HepG2 (cell line): ENCODE measurements around the gene GFOD1. TPM values are rescaled to one million over a fixed set of nuclear protein-coding genes. Genes with fewer than 3 reads are reported as not detected.

Source experiments
- CEBPG ChIP-seq: IDR thresholded peaks from 2 replicates; pipeline ENCODE4 v1.6.1; 2016
- E2F5 ChIP-seq: sonication (generic); formaldehyde crosslinking; conservative IDR thresholded peaks from 2 replicates; pipeline ENCODE4 v1.4.0; 2020; ENCODE audit warnings: missing genetic modification reagents
- ELF1 ChIP-seq: sonication (generic); formaldehyde crosslinking; IDR thresholded peaks from 2 replicates; pipeline ENCODE4 v1.4.0; 2020; ENCODE audit warnings: missing genetic modification reagents
- GZF1 ChIP-seq: sonication (generic); formaldehyde crosslinking; IDR thresholded peaks from 2 replicates; pipeline ENCODE4 v1.5.1; 2020; ENCODE audit warnings: mild to moderate bottlenecking, missing genetic modification reagents
- IKZF1 ChIP-seq: fragments of 450-650 bp; IDR thresholded peaks from 2 replicates; pipeline ENCODE4 v1.7.1; 2016
- JDP2 ChIP-seq: sonication (generic); formaldehyde crosslinking; IDR thresholded peaks from 2 replicates; pipeline ENCODE4 v1.8.1; 2022; ENCODE audit warnings: missing genetic modification reagents, borderline replicate concordance
- KDM1A ChIP-seq: IDR thresholded peaks from 2 replicates; pipeline ENCODE4 v1.6.1; 2016; ENCODE audit warnings: missing compliant biosample characterization
- MAFK ChIP-seq, 2 experiments: IDR thresholded peaks in 1 of 2; conservative IDR thresholded peaks in 1 of 2; 2 replicates each; pipeline ENCODE4 v1.6.1; 2011; ENCODE audit warnings: improper control_type of control experiment in 2 of 2, low read length in 2 of 2
- MAZ ChIP-seq, 2 experiments: sonication (generic) in 1 of 2; formaldehyde crosslinking in 1 of 2; IDR thresholded peaks; 2 replicates each; pipeline versions ENCODE4 v1.5.0 to v1.6.1; 2012 to 2020; ENCODE audit warnings: low read depth in 2 of 2, mild to moderate bottlenecking in 2 of 2, borderline replicate concordance in 1 of 2, improper control_type of control experiment in 1 of 2, low read length in 1 of 2, missing genetic modification reagents in 1 of 2, moderate library complexity in 1 of 2
- NAIF1 ChIP-seq: sonication (generic); formaldehyde crosslinking; IDR thresholded peaks from 2 replicates; pipeline ENCODE4 v1.5.0; 2020; ENCODE audit warnings: mild to moderate bottlenecking, missing genetic modification reagents, borderline replicate concordance
- NFIC ChIP-seq: IDR thresholded peaks from 2 replicates; pipeline ENCODE4 v1.6.1; 2012; ENCODE audit warnings: mild to moderate bottlenecking, low read length, inconsistent platforms
- PHF5A ChIP-seq: IDR thresholded peaks from one replicate; pipeline ENCODE4 v1.6.1; 2018; ENCODE audit warnings: low read depth, missing genetic modification reagents; ENCODE audit not compliant: unreplicated experiment
- PRPF4 ChIP-seq: fragments of 200-400 bp; formaldehyde crosslinking; IDR thresholded peaks from 2 replicates; pipeline ENCODE4 v1.6.1; 2016; ENCODE audit warnings: low read length, low read depth; ENCODE audit not compliant: poor library complexity, severe bottlenecking
- SRSF1 ChIP-seq: fragments of 200-400 bp; formaldehyde crosslinking; optimal IDR thresholded peaks from 2 replicates; pipeline ENCODE3; 2017; ENCODE audit warnings: mild to moderate bottlenecking, low read depth, low read length, moderate library complexity
- TP53 ChIP-seq: sonication (generic); formaldehyde crosslinking; conservative IDR thresholded peaks from 2 replicates; pipeline ENCODE4 v1.4.0; 2020; ENCODE audit warnings: missing genetic modification reagents
- ZFP36L2 ChIP-seq: sonication (generic); formaldehyde crosslinking; IDR thresholded peaks from 2 replicates; pipeline ENCODE4 v1.4.0; 2020; ENCODE audit warnings: missing genetic modification reagents
- ZKSCAN8 ChIP-seq: IDR thresholded peaks from 2 replicates; pipeline ENCODE4 v1.6.1; 2016; ENCODE audit warnings: borderline replicate concordance, missing genetic modification reagents, missing compliant biosample characterization
- ZMYM2 ChIP-seq: sonication (generic); formaldehyde crosslinking; IDR thresholded peaks from 2 replicates; pipeline ENCODE4 v1.8.0; 2022; ENCODE audit warnings: mild to moderate bottlenecking, missing genetic modification reagents
- ZNF224 ChIP-seq: sonication (generic); formaldehyde crosslinking; IDR thresholded peaks from 2 replicates; pipeline ENCODE4 v1.5.0; 2020; ENCODE audit warnings: mild to moderate bottlenecking, missing genetic modification reagents
- ZNF317 ChIP-seq: sonication (generic); formaldehyde crosslinking; IDR thresholded peaks from 2 replicates; pipeline ENCODE4 v1.5.0; 2020; ENCODE audit warnings: mild to moderate bottlenecking, missing genetic modification reagents
- ZNF546 ChIP-seq: sonication (generic); formaldehyde crosslinking; conservative IDR thresholded peaks from 2 replicates; pipeline ENCODE4 v1.8.1; 2023; ENCODE audit warnings: mild to moderate bottlenecking, missing genetic modification reagents
- ZNF556 ChIP-seq: sonication (generic); formaldehyde crosslinking; IDR thresholded peaks from 2 replicates; pipeline ENCODE4 v1.4.0; 2020; ENCODE audit warnings: mild to moderate bottlenecking, missing genetic modification reagents, borderline replicate concordance
- ZNF598 ChIP-seq: sonication (generic); formaldehyde crosslinking; IDR thresholded peaks from 2 replicates; pipeline ENCODE4 v1.5.1; 2020; ENCODE audit warnings: mild to moderate bottlenecking, missing genetic modification reagents, borderline replicate concordance
- ZNF780A ChIP-seq: sonication (generic); formaldehyde crosslinking; IDR thresholded peaks from 2 replicates; pipeline ENCODE4 v1.8.0; 2022; ENCODE audit warnings: mild to moderate bottlenecking, missing genetic modification reagents, moderate library complexity
- polyA plus RNA-seq, 8 experiments: library from polyadenylated mRNA; depleted of rRNA in 3 of 8; stranded (reverse) in 7 of 8; unstranded in 1 of 8; fragments of >200 nt; fragmentation: Illumina TruSeq in 4 of 8; extraction: Trizol in 4 of 8; gene quantifications; 2 replicates each; pipeline versions ENCODE4 v1.2.1 to v1.2.3, GENCODE V29; 2011 to 2016; ENCODE audit warnings: low read depth in 4 of 8, missing spikeins in 1 of 8, mixed read lengths in 1 of 8; ENCODE audit not compliant: insufficient read depth in 1 of 8
- total RNA-seq, 5 experiments: library from RNA; depleted of rRNA; stranded (reverse); fragments of >200 nt; fragmentation: Illumina TruSeq; extraction: Trizol; gene quantifications; 2 replicates each; pipeline ENCODE4 v1.2.3, GENCODE V29; 2016; ENCODE audit warnings: low read depth in 1 of 5
- TF ChIP-seq, protein P1 (sequence below): sonication (generic); formaldehyde crosslinking; IDR thresholded peaks from 2 replicates; pipeline ENCODE4 v1.4.0; 2020; ENCODE audit warnings: mild to moderate bottlenecking, missing genetic modification reagents

Gene GFOD1
- total and polyA plus RNA-seq, 2 of the 13 experiments (the other 11 are each of a cell fraction or from before 2014, with no cell fraction given) = 1.9 to 6.4 TPM

- TF ChIP-seq E2F5 (CRISPR knock-in tag) (peak; percentile 25; the same call in 1 of the 2 replicates), CEBPG (CRISPR knock-in tag) (peak; percentile 4; the same call in 1 of the 2 replicates), SRSF1 (no peak), JDP2 (no peak; the same call in 1 of the 2 replicates), TP53 (CRISPR knock-in tag) (no peak), ZNF598 (peak; percentile 77), IKZF1 (no peak), ZNF224 (CRISPR knock-in tag) (no peak), ZNF317 (CRISPR knock-in tag) (peak; percentile 61; the same call in 1 of the 2 replicates), ZKSCAN8 (CRISPR knock-in tag) (no peak), ELF1 (CRISPR knock-in tag) (peak; percentile 69; the same call in 1 of the 2 replicates), ZFP36L2 (CRISPR knock-in tag) (no peak), MAZ (IDR thresholded peaks at IDR 0.05; ENCODE audit: borderline replicate concordance, low read depth, low read length) (no peak), MAZ (CRISPR knock-in tag; IDR thresholded peaks at IDR 0.05; ENCODE audit: low read depth) (peak; percentile 61; the same call in 1 of the 2 replicates), NFIC (no peak), ZNF546 (CRISPR knock-in tag) (peak; percentile 92), KDM1A (CRISPR knock-in tag) (0 out of 2 replicates have a peak, but pooled peaks have one; percentile 31), NAIF1 (CRISPR knock-in tag) (no peak), MAFK (conservative IDR thresholded peaks at IDR 0.05 in 1 of 2, IDR thresholded peaks at IDR 0.05 in 1 of 2; ENCODE audit: low read length in 2 of 2) (no peak), PRPF4 (no peak), ZNF780A (CRISPR knock-in tag) (no peak; the same call in 1 of the 2 replicates), ZNF556 (no peak; the same call in 1 of the 2 replicates), PHF5A (peak; percentile 37), GZF1 (0 out of 2 replicates have a peak, but pooled peaks have one; percentile 20), ZMYM2 (CRISPR knock-in tag) (no peak; the same call in 1 of the 2 replicates)
- TF ChIP-seq, protein P1, sequence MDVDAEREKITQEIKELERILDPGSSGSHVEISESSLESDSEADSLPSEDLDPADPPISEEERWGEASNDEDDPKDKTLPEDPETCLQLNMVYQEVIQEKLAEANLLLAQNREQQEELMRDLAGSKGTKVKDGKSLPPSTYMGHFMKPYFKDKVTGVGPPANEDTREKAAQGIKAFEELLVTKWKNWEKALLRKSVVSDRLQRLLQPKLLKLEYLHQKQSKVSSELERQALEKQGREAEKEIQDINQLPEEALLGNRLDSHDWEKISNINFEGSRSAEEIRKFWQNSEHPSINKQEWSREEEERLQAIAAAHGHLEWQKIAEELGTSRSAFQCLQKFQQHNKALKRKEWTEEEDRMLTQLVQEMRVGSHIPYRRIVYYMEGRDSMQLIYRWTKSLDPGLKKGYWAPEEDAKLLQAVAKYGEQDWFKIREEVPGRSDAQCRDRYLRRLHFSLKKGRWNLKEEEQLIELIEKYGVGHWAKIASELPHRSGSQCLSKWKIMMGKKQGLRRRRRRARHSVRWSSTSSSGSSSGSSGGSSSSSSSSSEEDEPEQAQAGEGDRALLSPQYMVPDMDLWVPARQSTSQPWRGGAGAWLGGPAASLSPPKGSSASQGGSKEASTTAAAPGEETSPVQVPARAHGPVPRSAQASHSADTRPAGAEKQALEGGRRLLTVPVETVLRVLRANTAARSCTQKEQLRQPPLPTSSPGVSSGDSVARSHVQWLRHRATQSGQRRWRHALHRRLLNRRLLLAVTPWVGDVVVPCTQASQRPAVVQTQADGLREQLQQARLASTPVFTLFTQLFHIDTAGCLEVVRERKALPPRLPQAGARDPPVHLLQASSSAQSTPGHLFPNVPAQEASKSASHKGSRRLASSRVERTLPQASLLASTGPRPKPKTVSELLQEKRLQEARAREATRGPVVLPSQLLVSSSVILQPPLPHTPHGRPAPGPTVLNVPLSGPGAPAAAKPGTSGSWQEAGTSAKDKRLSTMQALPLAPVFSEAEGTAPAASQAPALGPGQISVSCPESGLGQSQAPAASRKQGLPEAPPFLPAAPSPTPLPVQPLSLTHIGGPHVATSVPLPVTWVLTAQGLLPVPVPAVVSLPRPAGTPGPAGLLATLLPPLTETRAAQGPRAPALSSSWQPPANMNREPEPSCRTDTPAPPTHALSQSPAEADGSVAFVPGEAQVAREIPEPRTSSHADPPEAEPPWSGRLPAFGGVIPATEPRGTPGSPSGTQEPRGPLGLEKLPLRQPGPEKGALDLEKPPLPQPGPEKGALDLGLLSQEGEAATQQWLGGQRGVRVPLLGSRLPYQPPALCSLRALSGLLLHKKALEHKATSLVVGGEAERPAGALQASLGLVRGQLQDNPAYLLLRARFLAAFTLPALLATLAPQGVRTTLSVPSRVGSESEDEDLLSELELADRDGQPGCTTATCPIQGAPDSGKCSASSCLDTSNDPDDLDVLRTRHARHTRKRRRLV = 0 out of 2 replicates have a peak, but pooled peaks have one; percentile 4
These were observed 159.1 kb downstream of the GFOD1 start, which contains the start of gene TBC1D7 (continued) for GRCh38 chr6:13328076-13328874.
